CD4-positive, alpha-beta T cell treated with Interleukin-10 for 1 hour (primary cell): ENCODE measurements around the gene ELF5.
A peak's percentile ranks its signal among the peaks of the same experiment; 100 is the strongest.

Experiments used
- DNase-seq: peaks from one replicate; pipeline ENCODE4 v3.0.0-alpha.2; 2020

ELF5 gene

GRCh38 chr11:34521265-34521664 is 7.7 kb upstream of the ELF5 start:
- no peak for DNase-seq

- no peak for DNase-seq
Measured at GRCh38 chr11:34519595-34520235, 6.1 kb upstream of the ELF5 start.

DNA sequence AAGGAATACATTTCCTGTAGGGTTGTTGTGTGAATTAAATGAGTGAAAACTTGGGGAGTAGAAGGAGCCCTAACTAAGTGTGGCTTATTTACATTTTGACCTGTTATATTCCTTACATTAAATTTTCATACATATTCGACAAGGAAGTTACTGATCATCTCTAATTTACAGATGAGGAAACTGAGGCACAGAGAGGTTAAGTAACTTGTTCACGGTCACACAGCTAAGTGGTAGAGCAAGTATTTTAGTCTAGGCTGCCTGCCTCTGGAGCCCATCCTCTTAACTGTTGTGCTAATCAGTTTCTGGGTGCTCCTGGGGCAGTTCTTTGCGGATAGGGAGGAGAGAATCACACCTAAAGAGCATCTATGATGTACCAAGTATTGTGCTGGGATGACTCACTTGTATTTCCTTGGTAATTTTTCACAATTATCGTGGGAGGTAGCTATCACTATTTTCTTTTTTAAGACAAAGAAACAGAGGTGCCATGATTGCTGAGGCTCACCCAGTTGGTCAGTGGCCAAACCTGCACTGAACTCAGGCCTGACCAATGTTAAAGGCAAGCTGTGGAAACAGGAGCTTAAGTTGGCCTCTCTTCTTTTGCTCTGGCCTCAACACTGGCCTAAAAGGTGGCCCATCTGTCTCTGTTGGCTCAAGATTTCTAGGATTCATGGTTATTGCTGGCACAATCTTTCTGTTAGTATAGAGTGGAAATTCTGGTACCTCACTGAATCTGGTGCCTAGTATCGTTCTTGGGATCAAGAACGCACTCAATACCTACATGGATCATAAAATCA is 2.9 kb upstream of the ELF5 start:
- no peak for DNase-seq

DNA sequence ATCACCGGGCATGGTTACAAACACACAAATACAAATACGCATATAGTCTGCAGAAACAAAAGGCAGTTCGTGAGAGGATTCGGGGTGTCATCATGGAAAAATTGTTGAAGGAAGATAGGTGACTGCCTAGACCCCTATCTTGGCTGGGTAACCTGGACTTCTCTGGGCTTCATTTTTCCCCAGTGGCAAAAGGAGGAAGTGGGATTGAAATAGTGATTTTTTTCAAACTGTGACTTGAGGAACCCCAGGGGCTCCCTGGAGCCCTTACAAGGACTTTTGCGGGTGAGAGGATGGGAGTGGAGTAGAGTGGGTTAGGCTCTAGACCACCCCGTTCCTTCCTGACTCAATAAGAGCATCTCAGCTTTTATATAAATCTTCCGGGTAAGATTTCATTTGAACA is 1.0 kb upstream of the ELF5 start:
- no peak for DNase-seq

- DNase-seq: peak; percentile 43
Measured at GRCh38 chr11:34512840-34513681, 533 bp downstream of the ELF5 start.

- DNase-seq: no peak
Measured at GRCh38 chr11:34510673-34511072, 2.9 kb downstream of the ELF5 start.

DNA sequence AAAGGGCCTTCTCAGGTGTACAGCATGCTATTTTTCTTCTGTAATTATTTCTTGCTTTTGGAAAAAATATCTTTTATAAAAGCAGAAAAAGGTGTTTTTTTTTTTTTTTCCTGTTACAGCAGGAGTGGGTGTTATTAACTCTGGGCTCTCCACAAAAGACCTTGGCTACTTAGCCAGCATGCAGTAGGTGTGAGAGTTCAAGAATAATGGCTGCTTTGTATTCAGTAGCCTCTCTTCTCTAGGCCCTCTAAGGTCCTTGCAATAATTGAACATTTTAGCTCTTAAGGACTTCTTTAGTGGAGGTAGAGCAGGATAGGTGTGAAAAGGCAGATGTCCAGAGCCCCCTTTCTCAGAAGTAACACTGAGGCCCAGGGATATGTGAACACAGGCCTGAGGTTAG is 3.4 kb downstream of the ELF5 start:
- no peak for DNase-seq

- no peak for DNase-seq
Measured at GRCh38 chr11:34509336-34509876, 4.2 kb downstream of the ELF5 start.

- DNase-seq: no peak
Measured at GRCh38 chr11:34508524-34508923, 5.1 kb downstream of the ELF5 start.

- DNase-seq: no peak
Measured at GRCh38 chr11:34507610-34508009, 6.0 kb downstream of the ELF5 start.

- no peak for DNase-seq
Measured at GRCh38 chr11:34507156-34507555, 6.4 kb downstream of the ELF5 start.

- no peak for DNase-seq
Measured at GRCh38 chr11:34505874-34506273, 7.7 kb downstream of the ELF5 start.

DNA sequence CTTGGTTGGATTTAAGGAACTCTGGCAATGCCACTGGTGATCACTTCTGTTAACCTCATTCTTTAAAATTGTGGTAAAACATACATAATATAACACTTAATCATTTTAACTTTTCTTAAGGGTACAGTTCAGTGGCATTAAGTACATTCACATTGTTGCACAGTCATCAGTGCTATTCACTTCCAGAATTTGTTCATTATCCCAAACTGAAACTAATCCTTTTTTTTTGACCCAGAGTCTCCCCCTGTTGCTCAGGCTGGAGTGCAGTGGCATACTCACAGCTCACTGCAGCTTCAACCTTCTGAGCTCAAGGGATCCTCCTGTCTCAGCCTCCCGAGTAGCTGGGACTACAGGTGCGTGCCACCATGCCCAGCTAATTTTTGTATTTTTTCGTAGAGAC is 10.6 kb downstream of the ELF5 start:
- no peak for DNase-seq

- no peak for DNase-seq
Measured at GRCh38 chr11:34501949-34502348, 11.6 kb downstream of the ELF5 start.

DNA sequence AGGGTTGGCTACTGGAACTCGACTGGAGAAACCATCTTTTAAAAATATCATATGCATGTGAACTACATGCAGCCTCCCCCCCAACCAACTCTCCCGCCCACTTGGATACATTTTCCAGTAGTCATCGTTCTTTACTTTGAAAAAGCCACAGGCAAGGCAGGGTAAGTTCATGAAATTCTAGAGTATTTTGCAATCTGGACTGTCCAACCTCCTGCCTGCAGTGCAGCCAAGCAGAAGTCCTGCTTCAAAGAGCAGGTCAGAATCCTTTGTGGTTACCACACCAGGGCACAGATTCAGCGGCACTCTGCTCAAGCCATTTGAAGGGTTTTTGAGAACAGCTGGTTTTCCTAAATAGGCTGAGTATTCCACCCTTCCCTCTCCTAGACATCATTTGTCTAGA is 12.1 kb downstream of the ELF5 start:
- no peak for DNase-seq

DNA sequence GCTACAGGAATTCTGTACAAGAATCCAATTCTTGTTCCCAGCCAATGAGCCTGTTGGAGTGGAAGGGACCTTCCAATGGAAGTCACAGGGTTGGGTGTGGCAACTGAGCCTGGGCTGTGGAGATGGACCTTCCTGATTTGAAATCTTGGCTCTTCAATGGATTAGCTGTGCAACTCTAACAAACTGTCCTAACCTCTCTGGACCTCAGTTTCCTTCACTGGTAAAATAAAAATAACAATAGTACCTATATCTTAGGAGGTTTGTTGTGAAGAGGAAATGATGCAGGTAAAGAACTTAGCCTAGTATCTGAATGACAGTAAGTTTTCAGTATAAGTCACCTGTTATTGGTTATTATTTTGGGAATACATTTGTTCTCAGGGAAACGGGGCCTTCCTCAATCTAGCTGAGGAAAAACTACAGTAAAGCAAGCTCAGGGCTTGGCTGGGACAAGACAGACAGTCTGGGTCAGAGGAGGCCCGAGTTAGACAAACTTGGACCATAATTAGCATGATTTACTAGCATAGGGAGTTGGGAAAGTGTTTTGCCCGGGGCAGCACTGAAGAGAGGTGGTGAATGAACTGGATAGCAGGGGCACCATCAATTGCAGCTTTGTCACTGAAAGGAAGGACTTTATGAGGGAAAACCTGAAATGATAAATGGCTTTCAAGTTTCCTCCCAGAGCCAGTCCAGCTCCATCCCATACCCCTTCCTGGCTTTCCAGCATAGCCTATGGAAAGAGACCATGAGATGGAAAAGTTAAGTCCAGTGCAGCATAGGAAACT is 13.7 kb downstream of the ELF5 start:
- no peak for DNase-seq

GRCh38 chr11:34495724-34496377 is 17.7 kb downstream of the ELF5 start:
- DNase-seq: no peak

GRCh38 chr11:34495239-34495723 is 18.3 kb downstream of the ELF5 start:
- DNase-seq: no peak

DNA sequence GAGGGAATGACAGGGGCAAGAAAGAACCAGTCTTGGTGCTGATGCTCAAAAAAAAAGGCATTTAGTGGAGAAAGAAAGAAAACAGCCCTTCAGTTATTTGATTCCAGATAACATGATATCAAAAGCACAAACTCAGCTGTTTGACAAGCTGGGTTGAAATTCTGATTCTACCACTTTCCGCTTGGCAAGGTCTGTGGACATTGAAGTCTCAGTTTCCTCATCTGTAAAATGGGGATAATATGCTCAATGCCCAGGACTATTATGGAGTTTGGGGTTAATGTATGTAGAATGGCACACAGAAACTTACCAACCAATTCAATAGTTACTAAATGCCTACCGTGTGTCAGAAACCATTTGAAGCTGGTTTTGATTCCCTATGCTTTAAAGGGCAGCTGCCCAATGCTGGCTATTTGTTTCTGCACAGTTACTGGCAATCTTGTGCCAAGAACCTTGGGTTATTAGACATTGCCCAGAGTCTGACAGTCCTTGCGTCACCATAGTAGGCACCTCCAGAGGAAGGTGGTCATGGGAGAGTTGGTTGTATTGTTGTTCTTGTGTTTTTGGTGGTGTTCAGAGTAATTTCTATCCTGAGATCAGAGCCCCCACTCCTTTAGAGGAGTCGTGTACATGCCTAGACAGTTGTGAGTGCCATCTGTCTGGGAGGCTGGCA is 19.5 kb downstream of the ELF5 start:
- no peak for DNase-seq

GRCh38 chr11:34493468-34493867 is 20.1 kb downstream of the ELF5 start:
- no peak for DNase-seq

DNA sequence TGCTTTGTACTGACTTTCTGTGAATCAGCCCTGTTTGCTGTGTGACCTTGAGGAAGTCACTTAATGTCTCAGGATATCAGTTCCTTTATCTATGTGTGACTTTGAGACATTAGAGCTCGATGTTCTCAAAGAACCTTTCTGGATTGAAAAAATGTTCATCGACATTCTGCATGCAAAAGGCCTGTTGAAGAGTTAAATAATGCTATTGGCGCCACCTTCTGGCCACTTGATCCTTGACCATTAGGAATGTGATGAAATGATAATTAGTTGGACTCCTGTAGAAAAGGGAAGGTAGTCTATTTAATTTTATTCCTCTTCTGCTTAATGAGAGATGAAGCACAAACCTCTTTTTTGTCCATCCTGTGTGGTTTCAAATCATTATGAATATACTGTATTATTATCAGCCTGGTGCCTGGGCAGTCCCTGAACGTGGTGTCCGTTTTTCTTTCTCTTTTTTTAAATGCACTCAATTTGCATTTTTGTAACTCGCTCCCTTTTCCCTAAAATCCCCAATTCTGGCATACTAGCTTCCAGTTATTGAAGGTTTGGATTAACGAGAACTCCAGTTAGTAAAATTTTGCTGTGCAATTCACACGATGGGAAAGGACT is 20.7 kb downstream of the ELF5 start:
- peak; percentile 48 for DNase-seq
